ENCODE results near the gene PRR5L.

The PRR5L gene

DNA sequence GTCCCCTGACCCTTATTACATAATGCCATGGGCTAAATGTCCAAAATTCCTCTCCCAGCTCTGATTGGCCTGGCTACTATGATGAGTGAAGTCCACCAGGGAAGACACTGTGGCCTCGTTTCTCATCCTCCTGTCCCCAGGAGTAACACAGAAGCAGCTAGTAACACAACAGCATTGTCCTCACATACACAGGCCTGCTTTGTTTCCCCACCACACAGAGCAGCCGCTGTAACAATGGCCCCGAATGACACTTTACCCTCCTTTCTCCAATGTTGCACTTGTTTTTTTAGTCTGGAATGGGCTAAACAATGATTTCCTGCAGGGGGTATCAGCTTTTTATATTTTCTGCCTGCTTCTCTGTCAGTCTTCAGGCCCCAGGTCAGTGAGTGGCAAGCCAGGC is at the start of gene PRR5L:
PRR5L (plus strand) TSS at position 363 of the 400 bp plus-strand sequence. CDS start 104,834 bp downstream, outside the sequence.
- Histone ChIP-seq H3K27ac (ENCODE audit: low read depth, low read length) (no peak within 1 kb of the TSS), H3K9ac (ENCODE audit: low read length) (no peak within 1 kb of the TSS)

GRCh38 chr11:36247493-36247892 is 48.6 kb upstream of the PRR5L start:
- Histone ChIP-seq H3K4me1 (ENCODE audit: control insufficient read depth, insufficient read depth, low read length) (no peaks in the 10 kb centered on the region), H3K36me3 (ENCODE audit: control insufficient read depth, insufficient read depth, low read length) (no peaks in the 10 kb centered on the region), H3K4me3 (ENCODE audit: low read length) (no peak overlapping the region), H3K9ac (ENCODE audit: low read length) (no peak overlapping the region), H3K27me3 (ENCODE audit: control insufficient read depth, insufficient read depth, low read length) (no peaks in the 10 kb centered on the region), H3K27ac (ENCODE audit: low read depth, low read length) (no peak overlapping the region)

More for the DNA sequence above, at the start of gene PRR5L:
- Histone ChIP-seq H3K4me3 (ENCODE audit: low read length) (no peak within 1 kb of the TSS), H3K4me1 (ENCODE audit: control insufficient read depth, insufficient read depth, low read length) (no peaks in the 10 kb centered on the region), H3K27me3 (ENCODE audit: control insufficient read depth, insufficient read depth, low read length) (no peaks in the 10 kb centered on the region), H3K36me3 (ENCODE audit: control insufficient read depth, insufficient read depth, low read length) (no peaks in the 10 kb centered on the region)

DNA sequence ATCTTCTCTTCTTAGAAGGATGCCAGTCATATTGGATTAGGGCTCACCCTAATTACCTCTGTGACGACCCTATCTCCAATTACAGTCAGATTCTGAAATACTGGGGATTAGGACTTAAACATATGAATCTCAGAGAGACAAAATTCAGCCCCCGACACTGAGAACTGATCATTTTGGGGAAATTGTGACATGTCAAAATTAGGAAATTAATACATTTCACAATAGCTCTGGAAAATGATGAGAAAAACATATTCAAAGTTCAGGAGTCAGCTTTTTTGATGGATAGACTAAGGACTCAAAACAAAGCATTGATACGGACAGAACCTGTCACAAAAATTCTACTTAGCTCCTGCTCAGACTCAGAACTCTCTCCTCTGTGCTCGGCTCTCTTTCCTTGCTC is 47.7 kb upstream of the PRR5L start:
- H3K9ac ChIP-seq (ENCODE audit: low read length), result no peak overlapping the region
- no peaks in the 10 kb centered on the region for H3K4me1 ChIP-seq (ENCODE audit: control insufficient read depth, insufficient read depth, low read length)
- H3K27me3 ChIP-seq (ENCODE audit: control insufficient read depth, insufficient read depth, low read length), result no peaks in the 10 kb centered on the region
- no peak overlapping the region for H3K4me3 ChIP-seq (ENCODE audit: low read length)
- H3K36me3 ChIP-seq (ENCODE audit: control insufficient read depth, insufficient read depth, low read length), result no peaks in the 10 kb centered on the region
- no peak overlapping the region for H3K27ac ChIP-seq (ENCODE audit: low read depth, low read length)

GRCh38 chr11:36249246-36249645 is 46.8 kb upstream of the PRR5L start:
- Histone ChIP-seq H3K4me1 (ENCODE audit: control insufficient read depth, insufficient read depth, low read length) (no peaks in the 10 kb centered on the region), H3K27ac (ENCODE audit: low read depth, low read length) (no peak overlapping the region), H3K27me3 (ENCODE audit: control insufficient read depth, insufficient read depth, low read length) (no peaks in the 10 kb centered on the region), H3K9ac (ENCODE audit: low read length) (no peak overlapping the region), H3K36me3 (ENCODE audit: control insufficient read depth, insufficient read depth, low read length) (no peaks in the 10 kb centered on the region), H3K4me3 (ENCODE audit: low read length) (no peak overlapping the region)

DNA sequence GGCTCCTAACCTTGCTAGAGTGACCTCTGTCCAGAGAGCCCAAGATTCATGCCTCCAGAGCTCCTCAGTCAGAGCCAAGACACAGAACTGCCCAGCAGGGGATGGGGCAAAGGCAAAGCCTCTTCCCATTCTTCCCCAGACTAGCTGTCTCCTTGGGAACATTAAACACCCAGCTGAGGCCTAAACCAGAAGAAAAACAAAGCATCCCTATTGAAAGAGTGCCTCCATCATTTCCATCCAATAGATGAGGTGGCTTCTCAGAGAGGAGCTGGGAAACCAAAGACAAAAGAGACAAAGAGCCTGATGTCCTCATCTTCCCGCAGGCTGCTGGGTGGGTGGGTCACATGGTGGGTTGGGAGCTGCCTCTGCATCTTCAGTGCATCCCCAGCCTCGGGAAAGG is 44.3 kb upstream of the PRR5L start:
- no peak overlapping the region for H3K9ac ChIP-seq (ENCODE audit: low read length)
- H3K27ac ChIP-seq (ENCODE audit: low read depth, low read length), result no peak overlapping the region
- no peak overlapping the region for H3K4me3 ChIP-seq (ENCODE audit: low read length)
- no peaks in the 10 kb centered on the region for H3K4me1 ChIP-seq (ENCODE audit: control insufficient read depth, insufficient read depth, low read length)
- H3K27me3 ChIP-seq (ENCODE audit: control insufficient read depth, insufficient read depth, low read length), result no peaks in the 10 kb centered on the region
- no peaks in the 10 kb centered on the region for H3K36me3 ChIP-seq (ENCODE audit: control insufficient read depth, insufficient read depth, low read length)

DNA sequence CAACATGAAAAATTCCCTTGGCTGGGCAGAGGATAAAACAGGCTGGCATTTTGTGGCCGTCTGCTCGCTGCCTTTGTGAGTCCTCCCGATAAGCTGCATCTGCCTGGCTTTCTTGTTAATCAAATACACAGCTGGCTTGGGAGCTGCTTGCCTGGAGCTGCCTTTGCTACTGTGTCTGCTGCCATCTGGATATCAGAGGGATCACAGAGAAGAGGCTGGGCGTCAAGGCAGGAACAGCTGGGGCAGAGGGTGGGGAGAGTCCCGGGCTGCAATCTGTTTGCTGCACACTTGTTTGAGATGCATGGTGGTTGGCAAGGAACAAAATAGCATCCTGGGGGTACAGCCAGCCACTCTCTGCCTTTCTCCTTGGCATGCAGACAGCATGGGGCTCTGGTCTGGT is 42.9 kb upstream of the PRR5L start:
- Histone ChIP-seq H3K4me3 (ENCODE audit: low read length) (no peak overlapping the region), H3K36me3 (ENCODE audit: control insufficient read depth, insufficient read depth, low read length) (no peaks in the 10 kb centered on the region), H3K4me1 (ENCODE audit: control insufficient read depth, insufficient read depth, low read length) (no peaks in the 10 kb centered on the region), H3K27ac (ENCODE audit: low read depth, low read length) (no peak overlapping the region), H3K27me3 (ENCODE audit: control insufficient read depth, insufficient read depth, low read length) (no peaks in the 10 kb centered on the region), H3K9ac (ENCODE audit: low read length) (no peak overlapping the region)

DNA sequence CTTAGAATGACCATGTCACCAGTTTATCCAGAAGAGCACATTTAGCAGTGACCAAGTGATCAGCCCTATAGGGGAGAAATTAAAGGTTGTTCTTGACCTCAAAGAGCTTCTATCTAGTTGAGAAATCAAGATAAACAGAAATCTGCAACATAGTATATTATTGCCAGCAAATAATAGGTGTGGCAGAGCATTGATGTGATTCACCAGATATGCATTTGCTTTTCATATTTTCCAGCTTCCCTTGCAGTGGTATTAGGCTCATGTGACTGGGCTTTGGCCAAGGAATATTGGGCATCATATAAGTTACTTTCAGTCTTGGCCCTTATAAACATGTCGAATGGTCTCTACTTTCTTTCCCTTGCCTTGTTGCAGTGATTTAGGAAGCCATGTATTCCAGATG is 41.4 kb upstream of the PRR5L start:
- H3K4me1 ChIP-seq (ENCODE audit: control insufficient read depth, insufficient read depth, low read length), result no peaks in the 10 kb centered on the region
- no peaks in the 10 kb centered on the region for H3K27me3 ChIP-seq (ENCODE audit: control insufficient read depth, insufficient read depth, low read length)
- H3K27ac ChIP-seq (ENCODE audit: low read depth, low read length), result no peak overlapping the region
- H3K9ac ChIP-seq (ENCODE audit: low read length), result no peak overlapping the region
- no peak overlapping the region for H3K4me3 ChIP-seq (ENCODE audit: low read length)
- no peaks in the 10 kb centered on the region for H3K36me3 ChIP-seq (ENCODE audit: control insufficient read depth, insufficient read depth, low read length)

- Histone ChIP-seq H3K36me3 (ENCODE audit: control insufficient read depth, insufficient read depth, low read length) (no peaks in the 10 kb centered on the region), H3K9ac (ENCODE audit: low read length) (no peak overlapping the region), H3K4me1 (ENCODE audit: control insufficient read depth, insufficient read depth, low read length) (no peaks in the 10 kb centered on the region), H3K27me3 (ENCODE audit: control insufficient read depth, insufficient read depth, low read length) (no peaks in the 10 kb centered on the region), H3K4me3 (ENCODE audit: low read length) (no peak overlapping the region), H3K27ac (ENCODE audit: low read depth, low read length) (no peak overlapping the region)
Observed at GRCh38 chr11:36257351-36257750, 38.7 kb upstream of the PRR5L start.

GRCh38 chr11:36258730-36259360 is 37.2 kb upstream of the PRR5L start:
- Histone ChIP-seq H3K4me3 (ENCODE audit: low read length) (no peak overlapping the region), H3K9ac (ENCODE audit: low read length) (no peak overlapping the region), H3K36me3 (ENCODE audit: control insufficient read depth, insufficient read depth, low read length) (no peaks in the 10 kb centered on the region), H3K27ac (ENCODE audit: low read depth, low read length) (no peak overlapping the region), H3K27me3 (ENCODE audit: control insufficient read depth, insufficient read depth, low read length) (no peaks in the 10 kb centered on the region), H3K4me1 (ENCODE audit: control insufficient read depth, insufficient read depth, low read length) (no peaks in the 10 kb centered on the region)

DNA sequence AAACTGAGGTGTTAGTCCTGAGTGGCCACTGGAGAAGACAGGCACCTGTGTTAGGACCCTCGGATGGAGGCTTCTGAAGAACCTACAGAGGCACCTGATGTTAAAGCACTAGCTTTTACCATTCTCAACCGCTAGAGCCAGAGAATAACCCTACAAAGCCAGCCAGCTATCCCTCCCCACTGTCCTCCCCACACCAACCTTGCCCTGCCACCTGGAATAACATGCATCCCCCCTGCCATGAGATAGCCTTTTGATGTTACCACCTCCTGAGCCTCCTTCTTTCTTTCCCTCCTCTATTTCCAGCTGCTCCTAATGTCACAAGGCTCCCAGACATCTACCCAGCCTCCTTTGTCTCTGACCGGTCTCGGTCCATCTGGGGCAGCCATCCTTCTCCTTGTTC is 35.0 kb upstream of the PRR5L start:
- H3K27ac ChIP-seq (ENCODE audit: low read depth, low read length), result no peak overlapping the region
- no peak overlapping the region for H3K4me3 ChIP-seq (ENCODE audit: low read length)
- no peaks in the 10 kb centered on the region for H3K4me1 ChIP-seq (ENCODE audit: control insufficient read depth, insufficient read depth, low read length)
- no peaks in the 10 kb centered on the region for H3K36me3 ChIP-seq (ENCODE audit: control insufficient read depth, insufficient read depth, low read length)
- H3K9ac ChIP-seq (ENCODE audit: low read length), result no peak overlapping the region
- no peaks in the 10 kb centered on the region for H3K27me3 ChIP-seq (ENCODE audit: control insufficient read depth, insufficient read depth, low read length)

GRCh38 chr11:36264011-36264972 is 31.8 kb upstream of the PRR5L start:
- H3K36me3 ChIP-seq (ENCODE audit: control insufficient read depth, insufficient read depth, low read length), result no peaks in the 10 kb centered on the region
- H3K27me3 ChIP-seq (ENCODE audit: control insufficient read depth, insufficient read depth, low read length), result no peaks in the 10 kb centered on the region
- H3K9ac ChIP-seq (ENCODE audit: low read length), result no peak overlapping the region
- no peak overlapping the region for H3K27ac ChIP-seq (ENCODE audit: low read depth, low read length)
- no peak overlapping the region for H3K4me3 ChIP-seq (ENCODE audit: low read length)
- H3K4me1 ChIP-seq (ENCODE audit: control insufficient read depth, insufficient read depth, low read length), result no peaks in the 10 kb centered on the region

DNA sequence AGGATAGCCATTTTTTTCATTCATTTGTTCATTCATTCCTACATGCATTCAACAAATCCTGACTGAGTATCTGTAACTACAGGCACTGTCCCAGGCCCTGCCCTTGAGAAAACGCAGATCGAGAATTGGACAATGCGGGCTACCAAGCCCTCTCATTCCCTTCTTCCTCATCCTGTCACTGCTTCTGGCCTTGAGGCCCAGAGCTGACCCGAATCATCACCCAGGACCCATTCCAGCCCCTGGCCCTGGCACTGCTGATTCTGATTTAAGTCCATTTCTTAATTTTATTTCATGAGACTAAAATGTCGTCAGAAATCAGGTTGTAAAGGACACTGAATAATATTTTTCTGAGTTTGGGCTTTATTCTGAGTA is 31.1 kb upstream of the PRR5L start:
- Histone ChIP-seq H3K36me3 (ENCODE audit: control insufficient read depth, insufficient read depth, low read length) (no peaks in the 10 kb centered on the region), H3K9ac (ENCODE audit: low read length) (no peak overlapping the region), H3K4me1 (ENCODE audit: control insufficient read depth, insufficient read depth, low read length) (no peaks in the 10 kb centered on the region), H3K27me3 (ENCODE audit: control insufficient read depth, insufficient read depth, low read length) (no peaks in the 10 kb centered on the region), H3K27ac (ENCODE audit: low read depth, low read length) (no peak overlapping the region), H3K4me3 (ENCODE audit: low read length) (no peak overlapping the region)
